H1 (cell line): ENCODE data around the gene SUGT1. TPM values are rescaled to one million over a fixed set of nuclear protein-coding genes. Genes with fewer than 3 reads are reported as not detected.

ENCODE experiments used
- CTCF ChIA-PET: fragments of 300-600 bp; sonication (Branson Sonifier 250); formaldehyde crosslinking; loops from one replicate; lab custom pipeline; 2021; ENCODE audit not compliant: partially characterized antibody; lab: Charles Lee
- POLR2A ChIA-PET: fragments of 300-600 bp; sonication (Branson Sonifier 250); formaldehyde crosslinking; loops from one replicate; lab custom pipeline; 2021; ENCODE audit warnings: inconsistent platforms; ENCODE audit not compliant: partially characterized antibody; lab: Charles Lee
- DNase-seq, 2 experiments: peaks; one replicate each; pipeline versions ENCODE4 v3.0.0 to v3.0.0-alpha.2; 2010 to 2022; ENCODE audit warnings: low spot score in 2 of 2, low read depth in 1 of 2, mixed read lengths in 1 of 2
- FAIRE-seq: peaks from 2 replicates; lab custom pipeline; 2011; peaks lifted over from hg19 to GRCh38; lab: Jason Lieb, UNC
- H2AFZ ChIP-seq: 2 replicates; pipeline ENCODE4 v1.8.1; 2012; ENCODE audit warnings: low read length, inconsistent platforms
- H2AK5ac ChIP-seq: 2 replicates; pipeline ENCODE4 v1.6.1; 2013; ENCODE audit warnings: low read depth, low read length
- H2BK120ac ChIP-seq: replicated peaks from 2 replicates; pipeline ENCODE3; 2013; ENCODE audit warnings: low read depth, low read length, inconsistent platforms
- H2BK12ac ChIP-seq: 2 replicates; pipeline ENCODE4 v1.6.1; 2013; ENCODE audit warnings: low read depth, low read length
- H2BK15ac ChIP-seq: 2 replicates; pipeline ENCODE4 v1.6.1; 2013; ENCODE audit warnings: low read length
- H2BK20ac ChIP-seq: 2 replicates; pipeline ENCODE4 v1.6.1; 2013; ENCODE audit warnings: low read length
- H2BK5ac ChIP-seq: 2 replicates; pipeline ENCODE4 v1.6.1; 2013; ENCODE audit warnings: low read depth, low read length
- H3K14ac ChIP-seq: 2 replicates; pipeline ENCODE4 v1.6.1; 2013; ENCODE audit warnings: inconsistent platforms; ENCODE audit not compliant: insufficient read length
- H3K18ac ChIP-seq: 2 replicates; pipeline ENCODE4 v1.6.1; 2013; ENCODE audit warnings: low read length; ENCODE audit errors: extremely low read depth
- H3K23ac ChIP-seq: 2 replicates; pipeline ENCODE4 v1.6.1; 2013; ENCODE audit warnings: inconsistent platforms; ENCODE audit not compliant: insufficient read length
- H3K23me2 ChIP-seq: 2 replicates; pipeline ENCODE4 v1.6.1; 2013; ENCODE audit warnings: low read depth, low read length
- H3K27ac ChIP-seq: 2 replicates; pipeline ENCODE4 v1.6.1; 2011; ENCODE audit warnings: low read depth, low read length, inconsistent platforms
- H3K27me3 ChIP-seq, 4 experiments: replicated peaks in 1 of 4; 1 replicate in 1 of 4; 2 replicates in 3 of 4; pipeline versions ENCODE4 v1.6.1 to v1.8.1; 2011 to 2013; ENCODE audit warnings: low read length in 3 of 4, mild to moderate bottlenecking in 3 of 4, inconsistent platforms in 2 of 4, mixed read lengths in 2 of 4, moderate library complexity in 1 of 4; ENCODE audit not compliant: control insufficient read depth in 3 of 4, insufficient read depth in 3 of 4; ENCODE audit errors: extremely low read depth in 1 of 4
- H3K36me3 ChIP-seq, 4 experiments: 2 replicates each; pipeline versions ENCODE4 v1.6.1 to v1.8.1; 2011 to 2013; ENCODE audit warnings: mild to moderate bottlenecking in 4 of 4, low read length in 3 of 4, moderate library complexity in 2 of 4, control low read depth in 1 of 4, inconsistent platforms in 1 of 4; ENCODE audit not compliant: insufficient read depth in 4 of 4, control insufficient read depth in 2 of 4
- H3K4ac ChIP-seq: replicated peaks from 2 replicates; pipeline ENCODE3; 2013; ENCODE audit warnings: low read length, low read depth, mixed read lengths, inconsistent platforms; ENCODE audit not compliant: insufficient read length
- H3K4me1 ChIP-seq, 4 experiments: replicated peaks in 1 of 4; 1 replicate in 1 of 4; 2 replicates in 3 of 4; pipeline versions ENCODE4 v1.6.1 to v1.8.1; 2011 to 2013; ENCODE audit warnings: low read length in 3 of 4, inconsistent platforms in 2 of 4, mixed read lengths in 1 of 4; ENCODE audit not compliant: insufficient read depth in 4 of 4, control insufficient read depth in 3 of 4
- H3K4me2 ChIP-seq, 2 experiments: 2 replicates each; pipeline versions ENCODE4 v1.6.1 to v1.8.1; 2011 to 2013; ENCODE audit warnings: low read depth in 2 of 2, low read length in 2 of 2, control low read depth in 1 of 2, inconsistent platforms in 1 of 2, mild to moderate bottlenecking in 1 of 2; ENCODE audit not compliant: insufficient read depth in 1 of 2
- H3K4me3 ChIP-seq, 4 experiments: fragments of 200-600, 300-600 bp in 1 of 4; sonication (generic), shearing (Covaris generic), sonication (Bioruptor Twin) in 1 of 4; 2 replicates each; pipeline versions ENCODE4 v1.5.1 to v1.8.1; 2011 to 2016; ENCODE audit warnings: low read length in 4 of 4, low read depth in 3 of 4, control low read depth in 2 of 4, inconsistent platforms in 2 of 4, mild to moderate bottlenecking in 2 of 4, mixed read lengths in 1 of 4, moderate library complexity in 1 of 4; ENCODE audit not compliant: insufficient read depth in 2 of 4; ENCODE audit errors: extremely low read depth in 1 of 4
- H3K56ac ChIP-seq: replicated peaks from 2 replicates; pipeline ENCODE3; 2013; ENCODE audit warnings: low read depth, mild to moderate bottlenecking, mixed read lengths, low read length, inconsistent platforms; ENCODE audit not compliant: insufficient read length
- H3K79me1 ChIP-seq: 2 replicates; pipeline ENCODE4 v1.6.1; 2013; ENCODE audit warnings: low read depth, low read length, control low read depth
- H3K79me2 ChIP-seq, 2 experiments: 2 replicates each; pipeline versions ENCODE4 v1.6.1 to v1.8.1; 2012 to 2013; ENCODE audit warnings: low read length in 2 of 2, mild to moderate bottlenecking in 2 of 2, inconsistent platforms in 1 of 2; ENCODE audit not compliant: insufficient read depth in 2 of 2, control insufficient read depth in 1 of 2
- H3K9ac ChIP-seq, 4 experiments: replicated peaks in 1 of 4; 1 replicate in 1 of 4; 2 replicates in 3 of 4; pipeline versions ENCODE4 v1.6.1 to v1.8.1; 2011 to 2013; ENCODE audit warnings: low read depth in 3 of 4, low read length in 3 of 4, control low read depth in 2 of 4, mild to moderate bottlenecking in 2 of 4, moderate library complexity in 2 of 4, inconsistent platforms in 1 of 4; ENCODE audit errors: extremely low read depth in 1 of 4
- H3K9me3 ChIP-seq, 2 experiments: 2 replicates each; pipeline versions ENCODE4 v1.6.1 to v1.8.1; 2012 to 2013; ENCODE audit warnings: mild to moderate bottlenecking in 2 of 2, moderate library complexity in 2 of 2, control low read depth in 1 of 2, inconsistent platforms in 1 of 2, low read depth in 1 of 2, low read length in 1 of 2, mixed read lengths in 1 of 2; ENCODE audit not compliant: insufficient read depth in 2 of 2
- H4K20me1 ChIP-seq, 2 experiments: replicated peaks in 1 of 2; 2 replicates each; pipeline versions ENCODE3 to v1.8.1; 2011 to 2013; ENCODE audit warnings: inconsistent platforms in 2 of 2, low read length in 2 of 2, mild to moderate bottlenecking in 1 of 2; ENCODE audit not compliant: insufficient read depth in 2 of 2, control insufficient read depth in 1 of 2
- H4K5ac ChIP-seq: 2 replicates; pipeline ENCODE4 v1.6.1; 2013; ENCODE audit warnings: low read length, low read depth, mixed read lengths, inconsistent platforms; ENCODE audit not compliant: insufficient read length
- H4K8ac ChIP-seq: 2 replicates; pipeline ENCODE4 v1.8.0; 2013; ENCODE audit warnings: mild to moderate bottlenecking, moderate library complexity, low read length, inconsistent platforms; ENCODE audit not compliant: insufficient read depth; ENCODE audit errors: extremely low read depth
- H4K91ac ChIP-seq: replicated peaks from 2 replicates; pipeline ENCODE3; 2013; ENCODE audit warnings: low read length, mixed read lengths, inconsistent platforms; ENCODE audit not compliant: insufficient read length
- BRCA1 ChIP-seq: IDR thresholded peaks from 2 replicates; pipeline ENCODE4 v1.6.1; 2012; ENCODE audit warnings: low read depth, low read length, improper control_type of control experiment
- CBX5 ChIP-seq: fragments of 300-800, 300-1000 bp; sonication (generic); IDR thresholded peaks from 2 replicates; pipeline ENCODE4 v1.7.1; 2016; ENCODE audit warnings: antibody characterized with exemption, low read length, low read depth
- CBX8 ChIP-seq: fragments of 300-800, 300-1000 bp; sonication (generic); IDR thresholded peaks from 2 replicates; pipeline ENCODE4 v1.7.1; 2016; ENCODE audit warnings: low read depth, low read length, borderline replicate concordance
- CEBPB ChIP-seq: IDR thresholded peaks from 2 replicates; pipeline ENCODE4 v1.6.1; 2012; ENCODE audit warnings: low read depth, low read length
- EZH2 ChIP-seq: fragments of 200-600 bp; sonication (generic); IDR thresholded peaks from 2 replicates; pipeline ENCODE4 v1.7.1; 2012; ENCODE audit warnings: low read depth, mild to moderate bottlenecking, moderate library complexity, low read length, inconsistent platforms; ENCODE audit not compliant: severe bottlenecking
- HDAC6 ChIP-seq: IDR thresholded peaks from one replicate; pipeline ENCODE4 v1.7.1; 2012; ENCODE audit warnings: low read depth, mild to moderate bottlenecking, inconsistent platforms, low read length, moderate library complexity
- JUN ChIP-seq: IDR thresholded peaks from 2 replicates; pipeline ENCODE4 v1.6.1; 2011; ENCODE audit warnings: low read depth, mild to moderate bottlenecking, improper control_type of control experiment, low read length
- JUND ChIP-seq: IDR thresholded peaks from 2 replicates; pipeline ENCODE4 v1.6.1; 2011; ENCODE audit warnings: mild to moderate bottlenecking, improper control_type of control experiment, low read length
- NANOG ChIP-seq: IDR thresholded peaks from 2 replicates; pipeline ENCODE4 v1.6.1; 2011; ENCODE audit warnings: low read length, low read depth, mild to moderate bottlenecking, inconsistent platforms; ENCODE audit not compliant: insufficient read depth, poor library complexity, severe bottlenecking
- POU5F1 ChIP-seq: IDR thresholded peaks from 2 replicates; pipeline ENCODE4 v1.6.1; 2011; ENCODE audit warnings: low read depth, mild to moderate bottlenecking, low read length, moderate library complexity
- SAP30 ChIP-seq: fragments of 300-600 bp; sonication (generic); IDR thresholded peaks from 2 replicates; pipeline ENCODE4 v1.7.1; 2012; ENCODE audit warnings: low read length, moderate library complexity, mild to moderate bottlenecking, inconsistent platforms; ENCODE audit not compliant: insufficient read depth, insufficient replicate concordance
- TAF7 ChIP-seq: optimal IDR thresholded peaks from 2 replicates; pipeline ENCODE3; 2011; ENCODE audit warnings: low read depth, mild to moderate bottlenecking, inconsistent platforms, low read length, moderate library complexity, borderline replicate concordance
- TCF12 ChIP-seq: IDR thresholded peaks from 2 replicates; pipeline ENCODE4 v1.6.1; 2011; ENCODE audit warnings: low read depth, mild to moderate bottlenecking, low read length
- WGBS, 2 experiments: shearing (Covaris generic) in 1 of 2; methylation state at CpG; one replicate each; pipeline versions ENCODE4 v1.1.6 to v1.1.7; 2013 to 2015; ENCODE audit warnings: low lambda C conversion rate in 2 of 2, mixed read lengths in 2 of 2, inconsistent platforms in 1 of 2, low coverage in 1 of 2, missing lambda C conversion rate in 1 of 2; ENCODE audit not compliant: insufficient replicate concordance in 2 of 2, insufficient coverage in 1 of 2, insufficient read length in 1 of 2; ENCODE audit errors: extremely low coverage in 1 of 2, missing lambda C conversion rate in 1 of 2; 5-methylcytosine and 5-hydroxymethylcytosine counted together
- polyA plus RNA-seq, 7 experiments: library from polyadenylated mRNA; depleted of rRNA in 3 of 7; stranded (reverse) in 5 of 7; unstranded in 2 of 7; fragments of >200 nt in 5 of 7; fragments of 200-250 nt in 2 of 7; gene quantifications; 1 replicate in 5 of 7; 2 replicates in 1 of 7; 4 replicates in 1 of 7; pipeline versions ENCODE4 v1.2.1 to v1.2.3, GENCODE V29; 2011 to 2013; ENCODE audit warnings: missing spikeins in 2 of 7, mixed read lengths in 2 of 7
- total RNA-seq: library from RNA; stranded (reverse); fragmentation: NEBNext Ultra II Directional; extraction: Animal tissue kit (Norgen Biotek cat#: 25700); gene quantifications from 2 replicates; pipeline ENCODE4 v1.2.1, GENCODE V29; 2021
- TF ChIP-seq, protein P1 (sequence below): IDR thresholded peaks from 2 replicates; pipeline ENCODE4 v1.6.1; 2011; ENCODE audit warnings: low read depth, mild to moderate bottlenecking, low read length; ENCODE audit not compliant: insufficient read depth

Gene SUGT1
- total and polyA plus RNA-seq, 2 of the 8 experiments (the other 6 are each of a cell fraction or from before 2014, with no cell fraction given): 21.0 to 99.4 TPM

DNA sequence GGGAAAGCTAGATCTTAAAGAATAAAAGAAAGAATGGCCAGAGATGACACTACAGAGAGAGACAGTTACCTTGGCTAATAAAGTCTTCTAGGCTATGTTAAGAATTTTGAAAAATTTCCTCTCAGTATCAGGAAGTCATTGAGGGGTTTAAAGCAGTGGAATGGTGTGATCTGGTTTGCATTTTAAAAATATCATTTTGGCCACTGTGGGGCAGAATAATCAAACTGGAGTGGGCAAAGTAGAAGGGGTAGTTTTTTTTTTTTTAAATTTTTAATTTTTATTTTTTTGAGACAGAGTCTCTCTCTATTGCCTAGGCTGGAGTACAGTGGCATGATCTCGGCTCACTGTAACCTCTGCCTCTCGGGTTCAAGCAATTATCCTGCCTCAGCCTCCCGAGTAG lies 91.4 kb downstream of the SUGT1 start:
- no peak overlapping the region for H3K23ac ChIP-seq
- H2AFZ ChIP-seq: no peak overlapping the region
- H2BK20ac ChIP-seq: no peak overlapping the region
- H4K5ac ChIP-seq: no peak overlapping the region
- H3K56ac ChIP-seq: no peak overlapping the region
- no peaks in the 10 kb centered on the region for H3K79me1 ChIP-seq
- POLR2A ChIA-PET: no interaction called here
- H3K18ac ChIP-seq: no peak overlapping the region
- H3K9ac ChIP-seq: no peak overlapping the region
- H3K9me3 ChIP-seq: no peaks in the 10 kb centered on the region
- H3K27me3 ChIP-seq: no peaks in the 10 kb centered on the region; a peak in 1 of 7 replicates
- no peak overlapping the region for H2AK5ac ChIP-seq
- H4K8ac ChIP-seq: no peak overlapping the region
- no peaks in the 10 kb centered on the region for H3K79me2 ChIP-seq
- no peak overlapping the region for H2BK12ac ChIP-seq
- H3K4me3 ChIP-seq: no peak overlapping the region
- H3K27ac ChIP-seq: no peak overlapping the region
- no peak overlapping the region for H3K4me2 ChIP-seq
- no peak overlapping the region for H2BK5ac ChIP-seq
- DNase-seq (no peak), FAIRE-seq (no peak)
- WGBS, 2 experiments: 85% methylated on average over 3 of the region's 3 CpGs; no CpG with 5 or more reads in 1 of the 2 experiments
- CTCF ChIA-PET: interaction anchor here (0.6 to 1.9 kb wide), 6 partner anchors 34 to 458 kb away, joined by 3 to 5 read pairs (median 4); no protein-coding TSS in a partner anchor
- peaks cover 9% of the 10 kb centered on the region; the same call in 1 of the 2 replicates for H3K23me2 ChIP-seq
- no peak overlapping the region for H2BK120ac ChIP-seq
- H3K14ac ChIP-seq: no peak overlapping the region
- H4K91ac ChIP-seq: no peak overlapping the region
- no peaks in the 10 kb centered on the region for H4K20me1 ChIP-seq
- H3K4me1 ChIP-seq: peaks cover 0 to 12% (median 10%) of the 10 kb centered on the region in 4 experiments; a peak in 6 of 7 replicates
- no peak overlapping the region for H2BK15ac ChIP-seq
- no peaks in the 10 kb centered on the region for H3K36me3 ChIP-seq
- H3K4ac ChIP-seq: no peak overlapping the region
- no peak for TF ChIP-seq TAF7
- no peak for TF ChIP-seq BRCA1
- TF ChIP-seq CBX8: no peak
- no peak for TF ChIP-seq SAP30
- no peak for TF ChIP-seq NANOG
- TF ChIP-seq EZH2: no peak
- no peak for TF ChIP-seq HDAC6
- TF ChIP-seq TCF12: no peak
- TF ChIP-seq, protein P1, sequence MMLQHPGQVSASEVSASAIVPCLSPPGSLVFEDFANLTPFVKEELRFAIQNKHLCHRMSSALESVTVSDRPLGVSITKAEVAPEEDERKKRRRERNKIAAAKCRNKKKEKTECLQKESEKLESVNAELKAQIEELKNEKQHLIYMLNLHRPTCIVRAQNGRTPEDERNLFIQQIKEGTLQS: no peak
- no peak for TF ChIP-seq CEBPB
- TF ChIP-seq CBX5: no peak
- no peak for TF ChIP-seq JUN
- TF ChIP-seq JUND: no peak
- no peak for TF ChIP-seq POU5F1
